Natural killer cell treated with Interleukin-12 subunit alpha and Interleukin-12 subunit beta and Interleukin-15 and Interleukin-18, amount 100 ng/mL, for 72 hours (primary cell): ENCODE data around the gene DPAGT1. TPM values are rescaled to one million over a fixed set of nuclear protein-coding genes. Genes with fewer than 3 reads are reported as not detected.

Experiments used
- ATAC-seq, 2 donors: fragments of 150-1000 bp; cut with Tn5 transposase in 1 of 2; sonication (Bioruptor Pico), chemical (Tn5 transposase) in 1 of 2; 2 replicates each; pipeline ENCODE4 v1.10.0; 2021
- DNase-seq: peaks from one replicate; pipeline ENCODE4 v3.0.0; 2022; ENCODE audit warnings: low spot score
- H3K27ac Mint-ChIP-seq, 2 donors: 1 replicate in 1 of 2; 2 replicates in 1 of 2; pipeline ENCODE4 v1.8.0; 2022; ENCODE audit warnings: mixed read lengths in 2 of 2, mild to moderate bottlenecking in 1 of 2, moderate library complexity in 1 of 2
- H3K27me3 Mint-ChIP-seq, 2 donors: 1 replicate in 1 of 2; 2 replicates in 1 of 2; pipeline ENCODE4 v1.8.0; 2022; ENCODE audit warnings: mixed read lengths in 2 of 2
- H3K36me3 Mint-ChIP-seq: one replicate; pipeline ENCODE4 v1.8.0; 2022; ENCODE audit warnings: mixed read lengths
- H3K4me1 Mint-ChIP-seq, 2 donors: 1 replicate in 1 of 2; 2 replicates in 1 of 2; pipeline ENCODE4 v1.8.0; 2022; ENCODE audit warnings: low read depth in 2 of 2, mixed read lengths in 2 of 2, mild to moderate bottlenecking in 1 of 2
- H3K4me3 Mint-ChIP-seq: one replicate; pipeline ENCODE4 v1.8.0; 2022; ENCODE audit warnings: mixed read lengths
- H3K9me3 Mint-ChIP-seq: 2 replicates; pipeline ENCODE4 v1.8.0; 2022; ENCODE audit warnings: mixed read lengths
- total RNA-seq, 2 donors: library from RNA; stranded (reverse); gene quantifications; one replicate each; pipeline ENCODE4 v1.2.3, GENCODE V29; 2022

Gene DPAGT1
- total RNA-seq, 2 donors from 2014 or later, result 51.9 to 96.2 TPM

GRCh38 chr11:119054418-119054817 is 47.2 kb downstream of the DPAGT1 start:
- Mint-ChIP-seq H3K27ac (peak overlapping the region; percentile 38 to 43), H3K9me3 (no peaks in the 10 kb centered on the region), H3K4me1 (peaks cover 40 to 56% of the 10 kb centered on the region in 2 donors), H3K36me3 (peaks cover 27% of the 10 kb centered on the region), H3K27me3 (no peaks in the 10 kb centered on the region), H3K4me3 (peak overlapping the region; percentile 55)
- ATAC-seq (no peak), DNase-seq (no peak)

DNA sequence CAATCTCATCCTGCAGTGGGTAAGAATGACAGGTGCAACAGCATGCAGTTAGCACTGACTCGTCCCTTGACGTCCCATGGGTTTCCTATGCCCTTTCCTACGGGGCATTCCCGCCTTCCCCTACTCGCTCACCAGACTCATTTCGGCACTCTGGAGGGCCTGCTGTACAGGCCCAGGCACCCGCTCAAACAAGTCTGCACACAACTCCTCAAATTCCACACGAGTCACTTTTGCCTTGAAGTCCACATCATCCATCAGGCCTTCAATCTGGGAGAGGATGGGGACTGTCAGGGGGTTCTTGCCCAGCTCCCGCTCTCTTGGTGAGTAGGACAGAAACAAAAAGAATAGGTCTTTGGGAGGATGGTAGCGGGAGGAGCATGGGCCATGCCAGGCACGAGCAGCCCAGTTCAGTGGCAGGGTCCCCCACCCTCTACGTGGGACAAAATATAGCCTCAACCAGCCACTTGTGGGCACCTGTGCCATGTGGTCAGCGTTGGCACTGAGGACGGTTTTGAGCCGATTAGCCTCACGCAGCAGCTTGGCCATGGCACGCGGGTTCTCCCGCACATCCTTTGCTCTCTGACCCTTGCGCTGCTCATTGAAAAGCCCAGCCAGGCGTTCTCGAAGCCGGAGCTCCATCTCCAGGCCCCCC is 49.4 kb downstream of the DPAGT1 start:
- Mint-ChIP-seq H3K9me3 (no peaks in the 10 kb centered on the region), H3K4me1 (peaks cover 39 to 52% of the 10 kb centered on the region in 2 donors), H3K4me3 (no peak overlapping the region), H3K36me3 (peaks cover 36% of the 10 kb centered on the region), H3K27ac (peak overlapping the region in 1 of 2 donors; percentile 51), H3K27me3 (no peaks in the 10 kb centered on the region)
- ATAC-seq, result no peak
- no peak for DNase-seq

- Mint-ChIP-seq H3K27ac (peak overlapping the region in 1 of 2 donors; percentile 51), H3K4me1 (peaks cover 40 to 52% of the 10 kb centered on the region in 2 donors), H3K4me3 (no peak overlapping the region), H3K27me3 (no peaks in the 10 kb centered on the region), H3K36me3 (peaks cover 39% of the 10 kb centered on the region), H3K9me3 (no peaks in the 10 kb centered on the region)
- ATAC-seq (peak in 1 of 2 donors; percentile 20), DNase-seq (no peak)
Measured at GRCh38 chr11:119051440-119052162, 50.1 kb downstream of the DPAGT1 start.

- no peak overlapping the region for H3K4me3 Mint-ChIP-seq
- no peaks in the 10 kb centered on the region for H3K9me3 Mint-ChIP-seq
- ATAC-seq (no peak), DNase-seq (peak; percentile 6)
- H3K4me1 Mint-ChIP-seq, result peaks cover 25 to 35% of the 10 kb centered on the region in 2 donors
- H3K27ac Mint-ChIP-seq, result peak overlapping the region in 1 of 2 donors; percentile 29
- peaks cover 31% of the 10 kb centered on the region for H3K36me3 Mint-ChIP-seq
- no peaks in the 10 kb centered on the region for H3K27me3 Mint-ChIP-seq
Measured at GRCh38 chr11:119049081-119049480, 52.6 kb downstream of the DPAGT1 start.

GRCh38 chr11:119048644-119049043 is 53.0 kb downstream of the DPAGT1 start:
- H3K27ac Mint-ChIP-seq, result peak overlapping the region in 1 of 2 donors; percentile 29

DNA sequence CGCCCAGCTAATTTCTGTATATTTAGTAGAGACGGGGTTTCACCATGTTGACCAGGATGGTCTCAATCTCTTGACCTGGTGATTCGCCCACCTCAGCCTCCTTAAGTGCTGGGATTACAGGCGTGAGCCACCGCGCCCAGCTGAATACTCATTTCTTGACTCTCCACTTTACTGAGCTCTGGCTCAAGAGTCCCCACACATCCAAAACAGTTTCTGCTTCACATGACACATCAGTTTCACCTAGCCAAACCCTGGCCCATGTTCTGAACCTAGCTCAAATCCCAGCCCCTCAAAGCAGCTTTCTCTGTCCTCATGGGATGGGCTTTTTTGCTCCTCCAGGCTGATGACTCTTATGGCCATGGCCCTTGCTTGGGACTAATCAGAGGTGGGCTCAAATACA is 54.4 kb downstream of the DPAGT1 start:
- DNase-seq (no peak), ATAC-seq (no peak)
- Mint-ChIP-seq H3K27me3 (no peaks in the 10 kb centered on the region), H3K4me1 (peaks cover 14 to 20% of the 10 kb centered on the region in 2 donors), H3K4me3 (no peak overlapping the region), H3K36me3 (peaks cover 17% of the 10 kb centered on the region), H3K9me3 (no peaks in the 10 kb centered on the region), H3K27ac (no peak overlapping the region)

More at GRCh38 chr11:119048644-119049043, 53.0 kb downstream of the DPAGT1 start:
- Mint-ChIP-seq H3K4me3 (no peak overlapping the region), H3K36me3 (peaks cover 27% of the 10 kb centered on the region), H3K4me1 (peaks cover 23 to 31% of the 10 kb centered on the region in 2 donors), H3K27me3 (no peaks in the 10 kb centered on the region), H3K9me3 (no peaks in the 10 kb centered on the region)
- DNase-seq, result no peak
- ATAC-seq, result no peak

Other genes with a start within 250 kb of the DPAGT1 start
- gene CXCR5, start 218.0 kb downstream of the DPAGT1 start, total RNA-seq, result 1 to 10 TPM; 3.1 to 6.3 TPM
- gene BCL9L, start 175.9 kb downstream of the DPAGT1 start, total RNA-seq, result 10 to 100 TPM; 33.5 to 62.2 TPM
- 1 to 10 TPM in 1 of 2 donors, under 1 TPM in 1; 0.64 to 1.1 TPM for gene UPK2, start 145.6 kb downstream of the DPAGT1 start, total RNA-seq
- gene FOXR1, start 130.1 kb downstream of the DPAGT1 start, total RNA-seq, result not detected
- 10 to 100 TPM; 53.4 to 97.8 TPM for gene CENATAC, start 103.7 kb downstream of the DPAGT1 start, total RNA-seq
- gene RPS25, start 83.5 kb downstream of the DPAGT1 start, total RNA-seq, result 100 to 1,000 TPM; 711 to 875 TPM
- 10 to 100 TPM; 76.3 to 82.3 TPM for gene TRAPPC4, start 83.1 kb downstream of the DPAGT1 start, total RNA-seq
- gene SLC37A4, start 71.0 kb downstream of the DPAGT1 start, total RNA-seq, result 10 to 100 TPM; 20.3 to 32.6 TPM
- 100 to 1,000 TPM; 259 to 333 TPM for gene HYOU1, start 44.6 kb downstream of the DPAGT1 start, total RNA-seq
- 10 to 100 TPM; 34.7 to 42.0 TPM for gene VPS11, start 34.0 kb downstream of the DPAGT1 start, total RNA-seq
- gene HMBS, start 17.0 kb downstream of the DPAGT1 start, total RNA-seq, result 10 to 100 TPM; 18.0 to 53.9 TPM
- gene C2CD2L, start 5.5 kb upstream of the DPAGT1 start, total RNA-seq, result 10 to 100 TPM; 37.9 to 58.4 TPM
- gene HINFP, start 19.7 kb upstream of the DPAGT1 start, total RNA-seq, result 10 to 100 TPM; 33.4 to 49.5 TPM
- not detected for gene ABCG4, start 47.2 kb upstream of the DPAGT1 start, total RNA-seq
- 10 to 100 TPM; 13.0 to 14.1 TPM for gene NLRX1, start 66.9 kb upstream of the DPAGT1 start, total RNA-seq
- under 1 TPM in 1 of 2 donors, not detected in 1; 0.64 TPM for gene NHERF4, start 83.6 kb upstream of the DPAGT1 start, total RNA-seq
- gene CBL, start 104.5 kb upstream of the DPAGT1 start, total RNA-seq, result 10 to 100 TPM; 29.1 to 50.5 TPM
- 1 to 10 TPM in 1 of 2 donors, under 1 TPM in 1; 0.74 to 1.7 TPM for gene MCAM, start 215.3 kb upstream of the DPAGT1 start, total RNA-seq
- gene RNF26, start 232.7 kb upstream of the DPAGT1 start, total RNA-seq, result 10 to 100 TPM; 16.6 to 32.5 TPM
- gene C1QTNF5, start 239.0 kb upstream of the DPAGT1 start, total RNA-seq, result not detected
- gene MFRP, start 244.9 kb upstream of the DPAGT1 start, total RNA-seq, result not detected